Vagina (tissue), 2 donors: Measurements from ENCODE around the gene REV1.

ENCODE experiments used
- CTCF ChIP-seq, 3 experiments: fragments of 450-650 bp in 2 of 3; fragments of 200-600 bp in 1 of 3; sonication (generic) in 1 of 3; IDR thresholded peaks; one replicate each; pipeline ENCODE4 v1.5.1; 2017 to 2019; ENCODE audit warnings: antibody characterized with exemption in 3 of 3, mild to moderate bottlenecking in 2 of 3, moderate library complexity in 2 of 3
- POLR2A ChIP-seq, 2 donors: fragments of 450-650 bp; IDR thresholded peaks; one replicate each; pipeline ENCODE4 v1.6.1; 2017; ENCODE audit warnings: antibody characterized with exemption in 2 of 2, mild to moderate bottlenecking in 2 of 2, moderate library complexity in 2 of 2

- TF ChIP-seq POLR2A (IDR thresholded peaks at IDR 0.05) = no peak
- TF ChIP-seq CTCF (IDR thresholded peaks at IDR 0.05) = no peak
Observed at GRCh38 chr2:99476629-99477028, 13.2 kb downstream of the REV1 start.
